H1 (cell line): ENCODE results near the gene SHLD1. TPM values are rescaled to one million over a fixed set of nuclear protein-coding genes. Genes with fewer than 3 reads are reported as not detected.
A peak's percentile ranks its signal among the peaks of the same experiment; 100 is the strongest.

ENCODE experiments used
- CTCF ChIA-PET: fragments of 300-600 bp; sonication (Branson Sonifier 250); formaldehyde crosslinking; loops from one replicate; lab custom pipeline; 2021; ENCODE audit not compliant: partially characterized antibody; lab: Charles Lee
- POLR2A ChIA-PET: fragments of 300-600 bp; sonication (Branson Sonifier 250); formaldehyde crosslinking; loops from one replicate; lab custom pipeline; 2021; ENCODE audit warnings: inconsistent platforms; ENCODE audit not compliant: partially characterized antibody; lab: Charles Lee
- DNase-seq, 2 experiments: peaks; one replicate each; pipeline versions ENCODE4 v3.0.0 to v3.0.0-alpha.2; 2010 to 2022; ENCODE audit warnings: low spot score in 2 of 2, low read depth in 1 of 2, mixed read lengths in 1 of 2
- FAIRE-seq: peaks from 2 replicates; lab custom pipeline; 2011; peaks lifted over from hg19 to GRCh38; lab: Jason Lieb, UNC
- H2AFZ ChIP-seq: 2 replicates; pipeline ENCODE4 v1.8.1; 2012; ENCODE audit warnings: low read length, inconsistent platforms
- H2AK5ac ChIP-seq: 2 replicates; pipeline ENCODE4 v1.6.1; 2013; ENCODE audit warnings: low read depth, low read length
- H2BK120ac ChIP-seq: replicated peaks from 2 replicates; pipeline ENCODE3; 2013; ENCODE audit warnings: low read depth, low read length, inconsistent platforms
- H2BK12ac ChIP-seq: 2 replicates; pipeline ENCODE4 v1.6.1; 2013; ENCODE audit warnings: low read depth, low read length
- H2BK15ac ChIP-seq: 2 replicates; pipeline ENCODE4 v1.6.1; 2013; ENCODE audit warnings: low read length
- H2BK20ac ChIP-seq: 2 replicates; pipeline ENCODE4 v1.6.1; 2013; ENCODE audit warnings: low read length
- H2BK5ac ChIP-seq: 2 replicates; pipeline ENCODE4 v1.6.1; 2013; ENCODE audit warnings: low read depth, low read length
- H3K14ac ChIP-seq: 2 replicates; pipeline ENCODE4 v1.6.1; 2013; ENCODE audit warnings: inconsistent platforms; ENCODE audit not compliant: insufficient read length
- H3K18ac ChIP-seq: 2 replicates; pipeline ENCODE4 v1.6.1; 2013; ENCODE audit warnings: low read length; ENCODE audit errors: extremely low read depth
- H3K23ac ChIP-seq: 2 replicates; pipeline ENCODE4 v1.6.1; 2013; ENCODE audit warnings: inconsistent platforms; ENCODE audit not compliant: insufficient read length
- H3K23me2 ChIP-seq: 2 replicates; pipeline ENCODE4 v1.6.1; 2013; ENCODE audit warnings: low read depth, low read length
- H3K27ac ChIP-seq: 2 replicates; pipeline ENCODE4 v1.6.1; 2011; ENCODE audit warnings: low read depth, low read length, inconsistent platforms
- H3K27me3 ChIP-seq, 4 experiments: replicated peaks in 1 of 4; 1 replicate in 1 of 4; 2 replicates in 3 of 4; pipeline versions ENCODE4 v1.6.1 to v1.8.1; 2011 to 2013; ENCODE audit warnings: low read length in 3 of 4, mild to moderate bottlenecking in 3 of 4, inconsistent platforms in 2 of 4, mixed read lengths in 2 of 4, moderate library complexity in 1 of 4; ENCODE audit not compliant: control insufficient read depth in 3 of 4, insufficient read depth in 3 of 4; ENCODE audit errors: extremely low read depth in 1 of 4
- H3K36me3 ChIP-seq, 4 experiments: 2 replicates each; pipeline versions ENCODE4 v1.6.1 to v1.8.1; 2011 to 2013; ENCODE audit warnings: mild to moderate bottlenecking in 4 of 4, low read length in 3 of 4, moderate library complexity in 2 of 4, control low read depth in 1 of 4, inconsistent platforms in 1 of 4; ENCODE audit not compliant: insufficient read depth in 4 of 4, control insufficient read depth in 2 of 4
- H3K4ac ChIP-seq: replicated peaks from 2 replicates; pipeline ENCODE3; 2013; ENCODE audit warnings: low read length, low read depth, mixed read lengths, inconsistent platforms; ENCODE audit not compliant: insufficient read length
- H3K4me1 ChIP-seq, 4 experiments: replicated peaks in 1 of 4; 1 replicate in 1 of 4; 2 replicates in 3 of 4; pipeline versions ENCODE4 v1.6.1 to v1.8.1; 2011 to 2013; ENCODE audit warnings: low read length in 3 of 4, inconsistent platforms in 2 of 4, mixed read lengths in 1 of 4; ENCODE audit not compliant: insufficient read depth in 4 of 4, control insufficient read depth in 3 of 4
- H3K4me2 ChIP-seq, 2 experiments: 2 replicates each; pipeline versions ENCODE4 v1.6.1 to v1.8.1; 2011 to 2013; ENCODE audit warnings: low read depth in 2 of 2, low read length in 2 of 2, control low read depth in 1 of 2, inconsistent platforms in 1 of 2, mild to moderate bottlenecking in 1 of 2; ENCODE audit not compliant: insufficient read depth in 1 of 2
- H3K4me3 ChIP-seq, 4 experiments: fragments of 200-600, 300-600 bp in 1 of 4; sonication (generic), shearing (Covaris generic), sonication (Bioruptor Twin) in 1 of 4; 2 replicates each; pipeline versions ENCODE4 v1.5.1 to v1.8.1; 2011 to 2016; ENCODE audit warnings: low read length in 4 of 4, low read depth in 3 of 4, control low read depth in 2 of 4, inconsistent platforms in 2 of 4, mild to moderate bottlenecking in 2 of 4, mixed read lengths in 1 of 4, moderate library complexity in 1 of 4; ENCODE audit not compliant: insufficient read depth in 2 of 4; ENCODE audit errors: extremely low read depth in 1 of 4
- H3K56ac ChIP-seq: replicated peaks from 2 replicates; pipeline ENCODE3; 2013; ENCODE audit warnings: low read depth, mild to moderate bottlenecking, mixed read lengths, low read length, inconsistent platforms; ENCODE audit not compliant: insufficient read length
- H3K79me1 ChIP-seq: 2 replicates; pipeline ENCODE4 v1.6.1; 2013; ENCODE audit warnings: low read depth, low read length, control low read depth
- H3K79me2 ChIP-seq, 2 experiments: 2 replicates each; pipeline versions ENCODE4 v1.6.1 to v1.8.1; 2012 to 2013; ENCODE audit warnings: low read length in 2 of 2, mild to moderate bottlenecking in 2 of 2, inconsistent platforms in 1 of 2; ENCODE audit not compliant: insufficient read depth in 2 of 2, control insufficient read depth in 1 of 2
- H3K9ac ChIP-seq, 4 experiments: replicated peaks in 1 of 4; 1 replicate in 1 of 4; 2 replicates in 3 of 4; pipeline versions ENCODE4 v1.6.1 to v1.8.1; 2011 to 2013; ENCODE audit warnings: low read depth in 3 of 4, low read length in 3 of 4, control low read depth in 2 of 4, mild to moderate bottlenecking in 2 of 4, moderate library complexity in 2 of 4, inconsistent platforms in 1 of 4; ENCODE audit errors: extremely low read depth in 1 of 4
- H3K9me3 ChIP-seq, 2 experiments: 2 replicates each; pipeline versions ENCODE4 v1.6.1 to v1.8.1; 2012 to 2013; ENCODE audit warnings: mild to moderate bottlenecking in 2 of 2, moderate library complexity in 2 of 2, control low read depth in 1 of 2, inconsistent platforms in 1 of 2, low read depth in 1 of 2, low read length in 1 of 2, mixed read lengths in 1 of 2; ENCODE audit not compliant: insufficient read depth in 2 of 2
- H4K20me1 ChIP-seq, 2 experiments: replicated peaks in 1 of 2; 2 replicates each; pipeline versions ENCODE3 to v1.8.1; 2011 to 2013; ENCODE audit warnings: inconsistent platforms in 2 of 2, low read length in 2 of 2, mild to moderate bottlenecking in 1 of 2; ENCODE audit not compliant: insufficient read depth in 2 of 2, control insufficient read depth in 1 of 2
- H4K5ac ChIP-seq: 2 replicates; pipeline ENCODE4 v1.6.1; 2013; ENCODE audit warnings: low read length, low read depth, mixed read lengths, inconsistent platforms; ENCODE audit not compliant: insufficient read length
- H4K8ac ChIP-seq: 2 replicates; pipeline ENCODE4 v1.8.0; 2013; ENCODE audit warnings: mild to moderate bottlenecking, moderate library complexity, low read length, inconsistent platforms; ENCODE audit not compliant: insufficient read depth; ENCODE audit errors: extremely low read depth
- H4K91ac ChIP-seq: replicated peaks from 2 replicates; pipeline ENCODE3; 2013; ENCODE audit warnings: low read length, mixed read lengths, inconsistent platforms; ENCODE audit not compliant: insufficient read length
- ASH2L ChIP-seq: fragments of 200-600, 300-600 bp; sonication (generic); IDR thresholded peaks from one replicate; pipeline ENCODE4 v1.7.1; 2017; ENCODE audit warnings: low read length
- EZH2 ChIP-seq: fragments of 200-600 bp; sonication (generic); IDR thresholded peaks from 2 replicates; pipeline ENCODE4 v1.7.1; 2012; ENCODE audit warnings: low read depth, mild to moderate bottlenecking, moderate library complexity, low read length, inconsistent platforms; ENCODE audit not compliant: severe bottlenecking
- GTF2F1 ChIP-seq: IDR thresholded peaks from 2 replicates; pipeline ENCODE4 v1.6.1; 2012; ENCODE audit warnings: low read depth, low read length, improper control_type of control experiment, borderline replicate concordance
- HDAC2 ChIP-seq, 2 experiments: fragments of 300-600 bp in 1 of 2; sonication (generic) in 1 of 2; IDR thresholded peaks; 2 replicates each; pipeline ENCODE4 v1.6.1; 2011 to 2012; ENCODE audit warnings: low read depth in 2 of 2, low read length in 2 of 2, mild to moderate bottlenecking in 2 of 2, moderate library complexity in 2 of 2, borderline replicate concordance in 1 of 2, inconsistent platforms in 1 of 2
- RBBP5 ChIP-seq: IDR thresholded peaks from 2 replicates; pipeline ENCODE4 v1.7.1; 2012; ENCODE audit warnings: low read depth, mild to moderate bottlenecking, inconsistent platforms, low read length, moderate library complexity, borderline replicate concordance
- RXRA ChIP-seq: IDR thresholded peaks from 2 replicates; pipeline ENCODE4 v1.6.1; 2011; ENCODE audit warnings: low read depth, mild to moderate bottlenecking, low read length, moderate library complexity; ENCODE audit not compliant: insufficient read depth
- SP1 ChIP-seq: IDR thresholded peaks from 2 replicates; pipeline ENCODE4 v1.6.1; 2011; ENCODE audit warnings: low read depth, low read length
- TAF7 ChIP-seq: optimal IDR thresholded peaks from 2 replicates; pipeline ENCODE3; 2011; ENCODE audit warnings: low read depth, mild to moderate bottlenecking, inconsistent platforms, low read length, moderate library complexity, borderline replicate concordance
- WGBS, 2 experiments: shearing (Covaris generic) in 1 of 2; methylation state at CpG; one replicate each; pipeline versions ENCODE4 v1.1.6 to v1.1.7; 2013 to 2015; ENCODE audit warnings: low lambda C conversion rate in 2 of 2, mixed read lengths in 2 of 2, inconsistent platforms in 1 of 2, low coverage in 1 of 2, missing lambda C conversion rate in 1 of 2; ENCODE audit not compliant: insufficient replicate concordance in 2 of 2, insufficient coverage in 1 of 2, insufficient read length in 1 of 2; ENCODE audit errors: extremely low coverage in 1 of 2, missing lambda C conversion rate in 1 of 2; 5-methylcytosine and 5-hydroxymethylcytosine counted together
- polyA plus RNA-seq, 7 experiments: library from polyadenylated mRNA; depleted of rRNA in 3 of 7; stranded (reverse) in 5 of 7; unstranded in 2 of 7; fragments of >200 nt in 5 of 7; fragments of 200-250 nt in 2 of 7; gene quantifications; 1 replicate in 5 of 7; 2 replicates in 1 of 7; 4 replicates in 1 of 7; pipeline versions ENCODE4 v1.2.1 to v1.2.3, GENCODE V29; 2011 to 2013; ENCODE audit warnings: missing spikeins in 2 of 7, mixed read lengths in 2 of 7
- total RNA-seq: library from RNA; stranded (reverse); fragmentation: NEBNext Ultra II Directional; extraction: Animal tissue kit (Norgen Biotek cat#: 25700); gene quantifications from 2 replicates; pipeline ENCODE4 v1.2.1, GENCODE V29; 2021

Gene SHLD1
- total and polyA plus RNA-seq, 2 of the 8 experiments (the other 6 are each of a cell fraction or from before 2014, with no cell fraction given): 4.2 to 6.5 TPM

- ChIA-PET CTCF (no interaction called here), POLR2A (no interaction called here)
- Histone ChIP-seq H3K36me3 (no peaks in the 10 kb centered on the region), H3K4ac (no peak overlapping the region), H3K14ac (no peak overlapping the region), H4K8ac (no peak overlapping the region), H2BK120ac (no peak overlapping the region), H3K27me3 (peaks cover 0 to 3% (median 0%) of the 10 kb centered on the region in 4 experiments; a peak in 2 of 7 replicates), H4K20me1 (no peaks in the 10 kb centered on the region), H3K9ac (no peak overlapping the region), H3K56ac (no peak overlapping the region), H3K4me3 (peak overlapping the region in 1 of 4 experiments; percentile 4; a peak in 1 of 8 replicates), H2AK5ac (peak overlapping the region; percentile 97), H4K91ac (no peak overlapping the region), H2BK15ac (no peak overlapping the region; the same call in 1 of the 2 replicates), H3K9me3 (no peaks in the 10 kb centered on the region), H3K79me2 (no peaks in the 10 kb centered on the region), H3K27ac (no peak overlapping the region), H3K18ac (peak overlapping the region; percentile 93), H2BK12ac (peak overlapping the region; percentile 86; the same call in 1 of the 2 replicates), H4K5ac (no peak overlapping the region), H3K23ac (no peak overlapping the region), H2BK5ac (peak overlapping the region; percentile 90), H3K79me1 (no peaks in the 10 kb centered on the region), H3K23me2 (no peaks in the 10 kb centered on the region), H2BK20ac (peak overlapping the region; percentile 88), H3K4me2 (peak overlapping the region; percentile 26 to 52; a peak in 2 of 4 replicates), H3K4me1 (peaks cover 0 to 8% (median 6%) of the 10 kb centered on the region in 4 experiments), H2AFZ (no peak overlapping the region)
- WGBS, 2 experiments: 97% methylated on average over 2 of the region's 3 CpGs; no CpG with 5 or more reads in 1 of the 2 experiments
- FAIRE-seq: no peak
- no peak for DNase-seq
- TF ChIP-seq HDAC2 (IDR thresholded peaks at IDR 0.05; ENCODE audit: borderline replicate concordance in 1 of 2, low read depth in 2 of 2, low read length in 2 of 2) (no peak), EZH2 (no peak), RXRA (no peak), GTF2F1 (no peak), ASH2L (no peak), RBBP5 (no peak), TAF7 (no peak), SP1 (no peak)
These were observed 72.4 kb downstream of the SHLD1 start for GRCh38 chr20:5822569-5822968.
